ENCODE results near the gene GLIPR2.

Gene GLIPR2

GRCh38 chr9:36163786-36164170, 27.2 kb downstream of the GLIPR2 start:
- H3K4me3 ChIP-seq (ENCODE audit: low read depth, low read length), result no peak overlapping the region
- TF ChIP-seq, protein P1, sequence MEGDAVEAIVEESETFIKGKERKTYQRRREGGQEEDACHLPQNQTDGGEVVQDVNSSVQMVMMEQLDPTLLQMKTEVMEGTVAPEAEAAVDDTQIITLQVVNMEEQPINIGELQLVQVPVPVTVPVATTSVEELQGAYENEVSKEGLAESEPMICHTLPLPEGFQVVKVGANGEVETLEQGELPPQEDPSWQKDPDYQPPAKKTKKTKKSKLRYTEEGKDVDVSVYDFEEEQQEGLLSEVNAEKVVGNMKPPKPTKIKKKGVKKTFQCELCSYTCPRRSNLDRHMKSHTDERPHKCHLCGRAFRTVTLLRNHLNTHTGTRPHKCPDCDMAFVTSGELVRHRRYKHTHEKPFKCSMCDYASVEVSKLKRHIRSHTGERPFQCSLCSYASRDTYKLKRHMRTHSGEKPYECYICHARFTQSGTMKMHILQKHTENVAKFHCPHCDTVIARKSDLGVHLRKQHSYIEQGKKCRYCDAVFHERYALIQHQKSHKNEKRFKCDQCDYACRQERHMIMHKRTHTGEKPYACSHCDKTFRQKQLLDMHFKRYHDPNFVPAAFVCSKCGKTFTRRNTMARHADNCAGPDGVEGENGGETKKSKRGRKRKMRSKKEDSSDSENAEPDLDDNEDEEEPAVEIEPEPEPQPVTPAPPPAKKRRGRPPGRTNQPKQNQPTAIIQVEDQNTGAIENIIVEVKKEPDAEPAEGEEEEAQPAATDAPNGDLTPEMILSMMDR (conservative IDR thresholded peaks at IDR 0.05; ENCODE audit: low read depth, low read length), result no peak
- peak; percentile 56 for DNase-seq (ENCODE audit: low read depth)

DNA sequence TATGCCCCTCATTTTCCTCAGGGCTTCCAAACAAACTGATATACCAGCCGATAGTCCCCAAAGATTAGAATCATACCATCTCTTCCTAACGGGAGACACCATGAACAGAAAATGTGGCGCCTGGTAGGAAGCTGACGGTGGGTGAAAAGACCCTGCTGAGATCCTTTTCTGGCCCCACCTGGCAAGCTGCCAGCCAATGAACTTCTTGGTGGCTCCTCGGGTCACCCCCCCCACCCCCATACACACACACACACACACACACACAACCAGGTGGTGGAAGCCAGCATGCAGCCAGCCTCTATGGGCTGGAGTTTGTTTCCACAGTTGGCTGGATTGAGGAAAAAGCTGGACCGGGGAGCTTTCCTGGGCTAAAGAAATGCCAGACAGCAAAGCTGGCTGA, 27.8 kb downstream of the GLIPR2 start:
- TF ChIP-seq, protein P1 (conservative IDR thresholded peaks at IDR 0.05; ENCODE audit: low read depth, low read length), result no peak
- H3K4me3 ChIP-seq (ENCODE audit: low read depth, low read length), result no peak overlapping the region
- no peak for DNase-seq (ENCODE audit: low read depth)

DNA sequence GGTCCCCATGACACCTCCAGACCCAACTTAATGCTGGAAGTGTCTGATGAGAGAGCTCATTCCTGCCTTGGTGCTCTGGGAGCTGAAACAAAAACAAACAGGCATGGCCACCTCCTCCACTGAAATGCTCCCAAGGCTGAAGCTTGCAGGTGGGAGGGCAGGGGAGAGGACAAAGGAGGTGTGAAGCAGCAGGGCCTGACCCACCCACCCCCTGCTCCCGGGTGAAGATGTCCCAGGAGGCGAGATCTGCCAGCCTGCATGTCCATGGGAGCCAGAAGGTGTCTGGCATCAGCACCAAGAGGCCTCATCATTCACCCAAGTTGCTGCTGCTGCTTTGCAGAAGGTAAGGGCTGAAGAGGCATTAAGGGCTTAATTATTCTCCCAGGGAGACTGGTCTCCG, 28.5 kb downstream of the GLIPR2 start:
- no peak for DNase-seq (ENCODE audit: low read depth)
- no peak overlapping the region for H3K4me3 ChIP-seq (ENCODE audit: low read depth, low read length)

DNA sequence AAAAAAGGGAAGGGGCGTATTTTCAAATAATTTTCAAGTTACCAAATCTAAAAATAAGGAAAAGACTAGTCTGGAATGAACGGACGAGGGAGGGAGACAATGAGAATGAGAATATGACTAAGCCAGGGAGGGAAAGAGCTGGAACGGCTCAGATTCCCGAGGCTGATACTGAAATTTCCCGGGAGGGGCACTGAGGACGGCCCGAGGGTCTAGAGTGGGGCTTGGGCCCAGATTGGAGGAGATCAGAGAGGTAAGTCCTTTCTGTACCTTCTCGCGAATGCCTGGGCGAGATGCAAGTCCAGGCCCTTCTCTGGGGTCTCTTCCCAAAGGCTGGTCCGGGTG, 29.3 kb downstream of the GLIPR2 start:
- DNase-seq (ENCODE audit: low read depth), result no peak
- TF ChIP-seq, protein P1 (conservative IDR thresholded peaks at IDR 0.05; ENCODE audit: low read depth, low read length), result no peak
- H3K4me3 ChIP-seq (ENCODE audit: low read depth, low read length), result no peak overlapping the region

More for the DNA sequence above, 28.5 kb downstream of the GLIPR2 start:
- TF ChIP-seq, protein P1 (conservative IDR thresholded peaks at IDR 0.05; ENCODE audit: low read depth, low read length), result no peak

- TF ChIP-seq, protein P1 (conservative IDR thresholded peaks at IDR 0.05; ENCODE audit: low read depth, low read length), result peak; percentile 74
- peak; percentile 83 for DNase-seq (ENCODE audit: low read depth)
- H3K4me3 ChIP-seq (ENCODE audit: low read depth, low read length), result peak overlapping the region; percentile 48
Observed at GRCh38 chr9:36166168-36166927, 29.8 kb downstream of the GLIPR2 start.

- DNase-seq (ENCODE audit: low read depth), result no peak
- TF ChIP-seq, protein P1 (conservative IDR thresholded peaks at IDR 0.05; ENCODE audit: low read depth, low read length), result no peak
- no peak within 1 kb of the TSS for H3K4me3 ChIP-seq (ENCODE audit: low read depth, low read length)
Observed at GRCh38 chr9:36169166-36169565, 32.6 kb downstream of the GLIPR2 start, which contains the start of gene CCIN. TSS of gene CCIN (plus strand) at chr9:36169388. CDS start at chr9:36169503, 115 bp downstream.

DNA sequence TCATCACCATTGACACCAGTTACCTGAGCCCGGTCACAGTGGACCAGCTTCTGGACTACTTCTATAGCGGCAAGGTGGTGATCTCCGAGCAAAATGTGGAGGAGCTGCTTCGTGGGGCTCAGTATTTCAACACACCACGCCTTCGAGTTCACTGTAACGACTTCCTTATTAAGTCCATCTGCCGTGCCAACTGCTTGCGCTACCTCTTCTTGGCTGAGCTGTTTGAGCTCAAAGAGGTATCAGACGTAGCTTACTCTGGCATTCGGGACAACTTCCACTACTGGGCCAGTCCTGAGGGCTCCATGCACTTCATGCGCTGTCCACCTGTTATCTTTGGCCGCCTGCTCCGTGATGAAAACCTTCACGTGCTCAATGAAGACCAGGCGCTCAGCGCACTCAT, 33.2 kb downstream of the GLIPR2 start:
- TF ChIP-seq, protein P1 (conservative IDR thresholded peaks at IDR 0.05; ENCODE audit: low read depth, low read length), result no peak
- DNase-seq (ENCODE audit: low read depth), result no peak
- no peak overlapping the region for H3K4me3 ChIP-seq (ENCODE audit: low read depth, low read length)
